Measurements from ENCODE around the gene CHPT1.
"Not testable (repeated sequence)": the region's sequence is repeated elsewhere in the genome, so short reads cannot be mapped to it uniquely, and the experiment has no call there.

Gene CHPT1

GRCh38 chr12:101697197-101697929, at the start of gene CHPT1:
Gene CHPT1, plus strand, starts transcription at chr12:101697640. Its CDS starts 222 bp downstream, at chr12:101697862.
- DNase-seq: peak; percentile 36

- DNase-seq: no peak
These were observed 49.7 kb upstream of the CHPT1 start for GRCh38 chr12:101647711-101648110.

GRCh38 chr12:101648195-101648594, 49.2 kb upstream of the CHPT1 start:
- no peak for DNase-seq

GRCh38 chr12:101650346-101651117, 46.9 kb upstream of the CHPT1 start:
- no peak for DNase-seq

- no peak for DNase-seq
These were observed 44.4 kb upstream of the CHPT1 start for GRCh38 chr12:101653030-101653429.

GRCh38 chr12:101653503-101653902, 43.9 kb upstream of the CHPT1 start:
- DNase-seq: no peak

- no peak for DNase-seq
These were observed 43.0 kb upstream of the CHPT1 start for GRCh38 chr12:101654442-101654841.

GRCh38 chr12:101655393-101655792, 42.0 kb upstream of the CHPT1 start:
- DNase-seq: no peak

GRCh38 chr12:101660662-101661061, 36.8 kb upstream of the CHPT1 start:
- DNase-seq: not testable (repeated sequence)

- no peak for DNase-seq
These were observed 34.1 kb upstream of the CHPT1 start for GRCh38 chr12:101663298-101663697.

GRCh38 chr12:101664992-101665391, 32.4 kb upstream of the CHPT1 start:
- DNase-seq: no peak

GRCh38 chr12:101666052-101666728, 31.2 kb upstream of the CHPT1 start:
- DNase-seq: no peak

GRCh38 chr12:101667591-101667990, 29.8 kb upstream of the CHPT1 start:
- DNase-seq: no peak

GRCh38 chr12:101670007-101670671, 27.3 kb upstream of the CHPT1 start:
- no peak for DNase-seq

GRCh38 chr12:101671157-101671791, 26.2 kb upstream of the CHPT1 start:
- DNase-seq: peak; percentile 3

GRCh38 chr12:101671833-101672232, 25.6 kb upstream of the CHPT1 start:
- DNase-seq: no peak

- no peak for DNase-seq
These were observed 21.9 kb upstream of the CHPT1 start for GRCh38 chr12:101675555-101675954.

GRCh38 chr12:101676497-101676896, 20.9 kb upstream of the CHPT1 start:
- not testable (repeated sequence) for DNase-seq

GRCh38 chr12:101678081-101678480, 19.4 kb upstream of the CHPT1 start:
- no peak for DNase-seq

- DNase-seq: no peak
These were observed 17.2 kb upstream of the CHPT1 start for GRCh38 chr12:101680240-101680639.

- no peak for DNase-seq
These were observed 16.8 kb upstream of the CHPT1 start for GRCh38 chr12:101680647-101681046.

GRCh38 chr12:101681627-101682026, 15.8 kb upstream of the CHPT1 start:
- not testable (repeated sequence) for DNase-seq

GRCh38 chr12:101685092-101685491, 12.3 kb upstream of the CHPT1 start:
- no peak for DNase-seq

Data from activated T-cell treated with anti-CD3 and anti-CD28 coated beads for 4 hours (primary cell).